Peyer's patch (tissue), 4 donors: ENCODE results near the gene ANKRD18B.
"Not testable (repeated sequence)": the region's sequence is repeated elsewhere in the genome, so short reads cannot be mapped to it uniquely, and the experiment has no call there.

ENCODE experiments used
- POLR2A ChIP-seq, 2 donors: fragments of 450-650 bp; IDR thresholded peaks; one replicate each; pipeline ENCODE4 v1.5.1; 2017; ENCODE audit warnings: antibody characterized with exemption in 2 of 2, mild to moderate bottlenecking in 2 of 2, moderate library complexity in 2 of 2
- TF ChIP-seq, protein P1 (sequence below), 6 experiments: fragments of 450-650 bp in 4 of 6; fragments of 200-600 bp in 2 of 6; sonication (generic) in 1 of 6; IDR thresholded peaks; one replicate each; pipeline ENCODE4 v1.5.1; 2017 to 2019; ENCODE audit warnings: antibody characterized with exemption in 6 of 6, mild to moderate bottlenecking in 3 of 6, moderate library complexity in 1 of 6

DNA sequence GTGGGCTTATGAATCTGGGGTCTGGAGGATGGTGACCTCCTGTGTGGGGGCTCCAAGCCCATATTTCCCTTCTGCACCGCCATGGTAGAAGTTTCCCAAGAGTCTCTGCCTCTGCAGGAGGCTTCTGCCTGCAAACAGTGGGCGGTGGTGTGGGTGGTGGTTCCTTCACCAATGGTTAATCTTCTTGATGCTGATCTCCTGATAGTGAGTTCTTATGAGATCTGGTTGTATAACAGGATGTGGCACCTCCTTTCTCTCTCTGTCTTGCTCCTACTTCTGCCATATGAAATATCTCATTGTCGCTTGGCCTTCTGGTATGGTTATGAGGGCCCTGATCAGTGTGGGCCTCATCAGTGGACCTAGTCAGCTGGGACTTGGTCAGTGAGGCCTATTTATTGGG lies 73.3 kb downstream of the ANKRD18B start:
- not testable (repeated sequence) for TF ChIP-seq POLR2A (IDR thresholded peaks at IDR 0.05)
- TF ChIP-seq, protein P1, sequence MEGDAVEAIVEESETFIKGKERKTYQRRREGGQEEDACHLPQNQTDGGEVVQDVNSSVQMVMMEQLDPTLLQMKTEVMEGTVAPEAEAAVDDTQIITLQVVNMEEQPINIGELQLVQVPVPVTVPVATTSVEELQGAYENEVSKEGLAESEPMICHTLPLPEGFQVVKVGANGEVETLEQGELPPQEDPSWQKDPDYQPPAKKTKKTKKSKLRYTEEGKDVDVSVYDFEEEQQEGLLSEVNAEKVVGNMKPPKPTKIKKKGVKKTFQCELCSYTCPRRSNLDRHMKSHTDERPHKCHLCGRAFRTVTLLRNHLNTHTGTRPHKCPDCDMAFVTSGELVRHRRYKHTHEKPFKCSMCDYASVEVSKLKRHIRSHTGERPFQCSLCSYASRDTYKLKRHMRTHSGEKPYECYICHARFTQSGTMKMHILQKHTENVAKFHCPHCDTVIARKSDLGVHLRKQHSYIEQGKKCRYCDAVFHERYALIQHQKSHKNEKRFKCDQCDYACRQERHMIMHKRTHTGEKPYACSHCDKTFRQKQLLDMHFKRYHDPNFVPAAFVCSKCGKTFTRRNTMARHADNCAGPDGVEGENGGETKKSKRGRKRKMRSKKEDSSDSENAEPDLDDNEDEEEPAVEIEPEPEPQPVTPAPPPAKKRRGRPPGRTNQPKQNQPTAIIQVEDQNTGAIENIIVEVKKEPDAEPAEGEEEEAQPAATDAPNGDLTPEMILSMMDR (IDR thresholded peaks at IDR 0.05): not testable (repeated sequence)
